Muscle of arm (tissue), 12 donors: ENCODE results near the gene UBE2H. TPM values are rescaled to one million over a fixed set of nuclear protein-coding genes. Genes with fewer than 3 reads are reported as not detected.
A peak's percentile ranks its signal among the peaks of the same experiment; 100 is the strongest.
"Not testable (repeated sequence)": the region's sequence is repeated elsewhere in the genome, so short reads cannot be mapped to it uniquely, and the experiment has no call there.

Experiments
- DNase-seq: peaks from one replicate; pipeline ENCODE4 v3.0.0-alpha.2; 2013
- polyA plus RNA-seq, 12 donors: library from polyadenylated mRNA; unstranded; fragments of 120-200 nt; gene quantifications; one replicate each; pipeline ENCODE4 v1.2.1, GENCODE V29; 2013; ENCODE audit not compliant: insufficient read length in 12 of 12

UBE2H gene
- polyA plus RNA-seq, 12 donors, result 80.2 to 127 (median 104) TPM; not detected in 1

- no peak for DNase-seq
These were observed 104.3 kb downstream of the UBE2H start for GRCh38 chr7:129848436-129848835.

DNA sequence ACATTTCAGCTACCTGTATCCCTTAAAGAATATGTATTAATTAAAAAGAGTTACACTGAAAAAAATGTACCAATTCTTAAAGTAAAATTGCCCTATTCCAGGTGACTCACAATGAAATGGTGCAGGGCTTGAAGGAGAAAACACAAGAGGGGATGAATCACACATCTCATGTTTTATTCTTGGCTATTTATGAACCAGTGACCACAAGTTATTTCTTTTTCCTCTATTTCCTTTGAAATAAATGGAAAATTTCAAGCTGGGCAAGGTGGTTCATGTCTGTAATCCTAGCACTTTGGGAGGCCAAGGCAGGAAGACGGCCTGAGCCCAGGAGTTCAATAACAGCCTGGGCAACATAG, 106.8 kb downstream of the UBE2H start:
- no peak for DNase-seq

DNA sequence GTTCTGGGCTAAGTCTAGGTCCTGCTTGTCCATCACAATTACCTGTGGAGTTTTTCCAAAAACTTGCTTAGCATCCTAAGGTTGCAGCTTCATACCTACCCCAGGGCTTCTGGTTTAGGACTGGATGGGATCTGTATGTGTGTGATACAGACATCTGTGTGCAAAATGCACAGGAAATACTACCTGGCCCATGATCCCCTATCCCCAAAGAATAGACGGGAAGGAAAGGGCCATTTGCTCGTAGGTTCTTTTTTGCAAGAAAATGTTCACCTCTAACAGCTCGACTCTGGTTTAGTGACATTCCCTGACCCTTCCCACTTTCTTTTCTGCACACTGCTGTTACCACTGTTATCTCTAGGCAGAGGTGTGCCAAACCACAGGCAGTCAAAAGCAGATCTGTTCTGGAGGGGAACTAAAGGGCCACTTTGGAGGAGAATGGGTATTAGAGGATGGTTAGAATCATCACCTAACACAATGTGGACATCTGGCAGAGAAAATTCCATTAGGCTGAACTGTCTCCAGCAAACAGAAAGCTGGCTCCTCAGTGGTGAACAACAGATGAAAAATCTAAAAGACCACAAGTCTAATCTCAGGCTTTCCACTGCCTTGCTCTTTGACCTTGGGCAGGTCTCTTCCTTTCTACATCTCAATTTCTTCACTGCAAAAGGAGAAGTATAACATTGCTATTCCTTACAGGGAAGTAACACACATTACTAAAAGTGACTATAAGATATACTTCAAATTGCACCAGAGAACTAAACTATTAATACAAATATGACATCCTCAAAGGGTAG, 107.4 kb downstream of the UBE2H start:
- DNase-seq, result no peak

DNA sequence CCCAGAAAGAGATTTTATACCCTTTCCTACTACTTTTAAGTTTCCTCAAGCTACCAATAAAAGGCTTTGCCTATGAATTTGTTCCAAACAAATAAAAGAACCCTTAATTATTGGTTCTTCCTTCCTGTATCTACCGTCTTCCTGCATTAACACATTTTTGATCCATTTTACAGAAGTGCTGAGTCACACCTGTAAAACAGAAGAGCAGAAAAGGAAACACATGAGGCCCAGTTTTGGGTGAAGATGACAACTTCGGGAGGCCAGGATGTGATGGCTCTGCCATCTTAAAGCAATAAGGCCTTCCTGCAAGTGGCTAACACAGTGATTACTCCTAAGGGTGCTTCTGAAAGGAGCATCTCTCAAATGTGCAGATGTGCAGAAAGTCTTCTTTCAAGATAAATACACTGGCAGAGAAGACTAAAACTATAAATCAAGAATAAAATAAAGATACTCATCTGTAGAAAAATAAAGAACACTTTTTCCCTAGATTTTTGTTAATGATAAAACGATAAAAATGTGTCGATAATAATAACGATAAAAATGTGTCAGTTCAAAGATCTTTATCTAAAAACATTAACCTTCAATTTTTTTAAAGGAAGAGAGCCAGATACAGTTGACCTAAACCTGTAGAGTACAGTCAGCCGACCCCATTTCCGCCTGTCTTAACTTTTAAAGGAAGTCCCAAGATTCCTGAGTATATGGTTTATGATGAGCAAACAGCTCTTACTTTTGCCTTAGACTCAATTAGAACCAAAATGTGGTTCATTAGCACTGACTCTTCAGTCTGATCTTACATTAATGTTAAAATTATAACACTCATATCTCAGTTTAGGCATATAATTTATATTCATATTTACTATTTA, 108.6 kb downstream of the UBE2H start:
- no peak for DNase-seq

DNA sequence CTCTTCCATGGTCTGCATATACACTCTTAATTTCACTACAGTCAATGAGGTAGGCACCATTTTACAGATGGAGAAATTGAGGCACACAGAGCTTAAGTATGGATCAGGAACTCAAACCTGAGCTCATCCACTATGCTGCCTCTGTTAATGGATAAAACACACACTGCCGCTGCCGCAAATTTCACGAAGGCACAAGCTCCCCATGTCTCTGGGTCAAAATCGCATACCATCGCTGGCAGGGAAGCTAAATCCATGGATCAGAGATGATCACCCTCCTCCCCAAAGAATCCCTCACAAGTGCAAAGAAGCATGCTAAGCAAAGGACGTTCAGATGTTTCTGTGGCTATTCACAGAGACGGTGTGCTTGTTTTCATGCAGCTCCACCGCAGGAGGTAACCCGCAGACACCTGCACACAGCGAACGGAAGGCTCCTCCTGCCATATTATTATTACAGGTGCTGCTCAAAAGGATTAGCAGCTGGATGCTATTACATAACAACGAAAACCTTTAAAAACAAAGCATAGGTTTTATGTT, 109.3 kb downstream of the UBE2H start:
- DNase-seq, result no peak

- DNase-seq, result no peak
These were observed 111.3 kb downstream of the UBE2H start for GRCh38 chr7:129841465-129841864.

GRCh38 chr7:129840757-129841156, 112.0 kb downstream of the UBE2H start:
- no peak for DNase-seq

GRCh38 chr7:129836983-129837382, 115.8 kb downstream of the UBE2H start:
- no peak for DNase-seq

DNA sequence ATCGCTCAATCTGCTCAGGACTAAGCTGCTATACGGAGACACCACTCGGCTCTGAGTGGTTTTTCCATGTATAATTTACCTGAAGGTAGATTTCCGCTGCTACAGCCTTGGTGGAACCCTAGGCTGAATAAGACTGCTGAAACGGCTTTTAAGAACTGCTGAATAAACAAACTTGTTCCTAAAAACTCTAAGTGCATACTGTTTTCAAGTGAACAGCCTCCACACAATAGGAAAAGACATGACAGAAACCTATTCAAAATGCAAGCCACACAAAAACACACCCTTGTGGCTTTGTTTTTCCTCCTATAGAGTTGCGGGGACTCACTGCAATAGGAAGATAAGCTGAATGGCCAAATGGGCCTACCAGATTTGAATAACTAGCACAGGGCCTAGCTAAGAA, 117.2 kb downstream of the UBE2H start:
- no peak for DNase-seq

GRCh38 chr7:129833353-129833752, 119.4 kb downstream of the UBE2H start:
- not testable (repeated sequence) for DNase-seq

- no peak for DNase-seq
These were observed 120.0 kb downstream of the UBE2H start for GRCh38 chr7:129832701-129833227.

GRCh38 chr7:129832282-129832681, 120.5 kb downstream of the UBE2H start:
- DNase-seq, result no peak

GRCh38 chr7:129831424-129832058, 121.2 kb downstream of the UBE2H start:
- DNase-seq, result no peak

GRCh38 chr7:129830949-129831348, 121.8 kb downstream of the UBE2H start:
- DNase-seq, result no peak

- DNase-seq, result peak; percentile 84
These were observed 122.8 kb downstream of the UBE2H start for GRCh38 chr7:129829737-129830631.

- no peak for DNase-seq
These were observed 123.6 kb downstream of the UBE2H start for GRCh38 chr7:129828989-129829736.

DNA sequence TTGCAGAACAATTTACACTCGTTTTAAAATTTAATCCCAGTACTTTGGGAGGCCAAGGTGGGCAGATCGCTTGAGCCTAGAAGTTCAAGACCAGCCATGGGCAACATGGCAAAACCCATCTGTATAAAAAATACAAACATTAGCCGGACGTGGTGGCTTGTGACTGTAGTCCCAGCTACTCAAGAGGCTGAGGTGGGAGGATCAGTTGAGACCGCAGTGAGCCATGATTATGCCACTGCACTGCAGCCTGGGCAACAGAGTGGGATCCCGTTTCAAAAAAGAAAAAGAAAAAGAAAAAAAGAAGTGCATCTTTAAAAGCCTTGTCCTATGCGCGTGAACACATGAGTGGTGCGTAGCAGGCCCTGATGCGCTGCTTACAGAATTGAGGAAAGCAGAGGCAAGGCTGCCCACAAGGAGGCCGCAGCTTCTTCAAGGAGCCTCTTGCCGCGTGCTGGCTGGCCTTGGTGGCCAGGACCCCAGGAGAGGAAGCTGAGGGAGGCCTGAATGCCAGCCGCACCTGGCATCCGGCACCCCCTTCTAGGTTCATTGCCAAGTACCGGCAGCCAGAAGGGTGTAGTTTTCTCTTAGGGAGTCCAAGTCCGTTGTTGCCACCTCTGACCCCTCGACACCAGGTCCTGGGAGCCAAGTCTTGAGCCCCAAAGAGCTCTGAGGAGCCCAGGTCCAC, 124.5 kb downstream of the UBE2H start:
- no peak for DNase-seq

DNA sequence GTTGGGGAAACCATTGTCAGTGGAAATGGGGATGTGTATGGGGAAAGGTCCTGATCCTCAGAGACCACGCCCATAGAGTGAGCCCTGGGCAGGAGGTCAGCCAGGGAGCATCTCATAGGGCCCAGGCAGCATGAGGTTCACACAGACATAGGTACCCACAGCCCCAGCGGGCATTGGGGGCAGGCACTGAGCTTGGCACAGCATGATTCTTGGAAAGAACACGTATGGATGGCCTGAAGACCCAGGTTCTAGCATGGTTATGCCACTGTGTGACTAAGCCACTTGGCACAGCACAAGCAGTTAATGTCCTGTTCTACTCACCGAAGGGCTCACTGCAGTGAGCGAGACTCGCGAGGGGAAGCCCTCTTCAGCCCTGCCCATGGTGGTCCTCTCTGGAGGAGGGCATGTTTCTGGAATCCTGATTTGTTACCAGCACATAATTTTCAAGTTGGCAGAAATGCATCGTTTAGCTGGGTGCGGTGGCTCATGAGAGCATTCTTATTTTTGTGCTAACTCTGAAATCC, 125.2 kb downstream of the UBE2H start:
- DNase-seq, result no peak

- not testable (repeated sequence) for DNase-seq
These were observed 125.9 kb downstream of the UBE2H start for GRCh38 chr7:129826895-129827294.
